M059J (cell line): ENCODE data around the gene RAI14. TPM values are rescaled to one million over a fixed set of nuclear protein-coding genes. Genes with fewer than 3 reads are reported as not detected.

Experiments used
- DNase-seq: peaks from one replicate; pipeline ENCODE4 v3.0.0-alpha.2; 2012; ENCODE audit warnings: low read depth
- total RNA-seq: library from RNA; depleted of rRNA; stranded (reverse); fragments of >200 nt; shearing (Covaris generic); gene quantifications from 2 replicates; pipeline ENCODE4 v1.2.3, GENCODE V29; 2014; rRNA removed

Gene RAI14
- total RNA-seq = 77.5 and 117 TPM in 2 replicates

- DNase-seq = peak; percentile 89
Measured at GRCh38 chr5:34656001-34656699, at the start of gene RAI14. TSS of gene RAI14 (plus strand) at chr5:34656328. CDS start at chr5:34686920, 30,592 bp downstream.

- no peak for DNase-seq
Measured at GRCh38 chr5:34608368-34608767, 47.8 kb upstream of the RAI14 start.

GRCh38 chr5:34608859-34609648 is 47.1 kb upstream of the RAI14 start:
- peak; percentile 97 for DNase-seq

GRCh38 chr5:34609951-34610441 is 46.1 kb upstream of the RAI14 start:
- peak; percentile 78 for DNase-seq

- DNase-seq = no peak
Measured at GRCh38 chr5:34610546-34610945, 45.6 kb upstream of the RAI14 start.

GRCh38 chr5:34611464-34612415 is 44.4 kb upstream of the RAI14 start:
- no peak for DNase-seq

- no peak for DNase-seq
Measured at GRCh38 chr5:34616651-34617050, 39.5 kb upstream of the RAI14 start.

- no peak for DNase-seq
Measured at GRCh38 chr5:34618371-34619065, 37.6 kb upstream of the RAI14 start.

GRCh38 chr5:34620185-34620584 is 35.9 kb upstream of the RAI14 start:
- DNase-seq = no peak

GRCh38 chr5:34621277-34622097 is 34.6 kb upstream of the RAI14 start:
- no peak for DNase-seq

- peak; percentile 40 for DNase-seq
Measured at GRCh38 chr5:34622098-34622400, 34.1 kb upstream of the RAI14 start.

- DNase-seq = no peak
Measured at GRCh38 chr5:34624691-34625090, 31.4 kb upstream of the RAI14 start.

GRCh38 chr5:34625246-34625645 is 30.9 kb upstream of the RAI14 start:
- peak; percentile 60 for DNase-seq

- peak; percentile 94 for DNase-seq
Measured at GRCh38 chr5:34626036-34626435, 30.1 kb upstream of the RAI14 start.

GRCh38 chr5:34626751-34627150 is 29.4 kb upstream of the RAI14 start:
- DNase-seq = no peak

- DNase-seq = peak; percentile 85
Measured at GRCh38 chr5:34627794-34628193, 28.3 kb upstream of the RAI14 start.

GRCh38 chr5:34628373-34628772 is 27.8 kb upstream of the RAI14 start:
- DNase-seq = no peak

GRCh38 chr5:34630596-34630995 is 25.5 kb upstream of the RAI14 start:
- no peak for DNase-seq

- DNase-seq = no peak
Measured at GRCh38 chr5:34632807-34633422, 23.2 kb upstream of the RAI14 start.
